GM12891 (cell line): ENCODE data around the gene C19orf44.

Source experiments
- POLR2A ChIP-seq: IDR thresholded peaks from 2 replicates; pipeline ENCODE4 v1.6.1; 2011; ENCODE audit warnings: low read depth, low read length, control low read depth
- POLR2AphosphoS5 ChIP-seq: IDR thresholded peaks from 2 replicates; pipeline ENCODE4 v1.6.1; 2011; ENCODE audit warnings: low read depth, low read length, control low read depth

DNA sequence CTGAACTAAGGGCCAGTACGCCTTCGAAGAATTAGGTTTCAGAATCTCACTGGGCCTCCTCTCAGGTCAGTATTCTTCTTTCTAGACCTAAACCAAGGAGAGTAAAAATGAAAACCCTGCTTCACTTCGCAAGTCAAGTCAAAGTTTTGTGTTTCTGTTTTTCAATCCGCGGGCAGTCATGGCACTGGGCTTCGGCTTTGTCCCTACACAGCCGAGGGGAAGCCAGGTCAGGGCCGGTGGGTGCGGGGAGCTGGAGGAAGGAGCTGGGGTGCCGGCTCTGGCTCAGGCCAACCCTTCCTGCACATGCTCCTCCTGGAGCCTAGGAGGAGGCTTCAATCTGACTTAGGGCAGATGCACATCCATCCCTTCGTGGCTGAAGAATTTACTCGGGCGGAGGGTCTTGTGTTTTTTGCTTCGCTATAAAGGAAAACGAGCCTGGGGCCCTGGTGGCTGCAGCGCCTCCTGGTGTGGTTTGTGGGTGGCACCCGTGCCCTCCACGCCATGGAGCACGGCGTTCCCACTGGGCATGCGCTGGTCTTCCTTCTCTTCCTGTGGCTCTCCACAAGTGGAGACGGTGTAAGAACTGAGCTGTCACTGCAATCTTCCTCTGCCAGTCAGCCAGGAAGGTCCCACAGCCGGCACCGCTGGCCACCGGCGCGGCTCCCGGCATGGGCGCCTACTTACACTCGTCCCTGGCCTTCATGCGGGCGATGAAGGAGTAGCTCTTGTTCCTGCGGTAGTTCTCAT, 22.5 kb downstream of the C19orf44 start:
- TF ChIP-seq POLR2A (no peak), POLR2AphosphoS5 (no peak)
